ENCODE results near the gene FAM3B. TPM values are rescaled to one million over a fixed set of nuclear protein-coding genes. Genes with fewer than 3 reads are reported as not detected.

FAM3B gene
- total and polyA plus RNA-seq, 7 donors = 0.10 to 0.26 (median 0.19) TPM; not detected in 3

- Histone ChIP-seq H3K9me3 (no peaks in the 10 kb centered on the region), H3K36me3 (ENCODE audit: insufficient read depth in 1 of 2, low read depth in 1 of 2) (peaks cover 2 to 7% of the 10 kb centered on the region in 2 donors), H3K27ac (no peak overlapping the region), H3K4me1 (no peaks in the 10 kb centered on the region), H3K27me3 (ENCODE audit: insufficient read depth in 3 of 3, low read length in 2 of 3) (peaks cover 0 to 17% (median 2%) of the 10 kb centered on the region in 3 donors), H3K4me3 (no peak overlapping the region)
- intact Hi-C loops (cut with DNase I) = no loop called here
- WGBS, 3 donors = 75 to 76% (median 75%) methylated on average over 4 of the region's 4 CpGs
- DNase-seq (no peak), ATAC-seq (no peak)
- no peak for TF ChIP-seq CTCF (IDR thresholded peaks at IDR 0.05)
Measured at GRCh38 chr21:41277846-41278245, 38.8 kb upstream of the FAM3B start.

- TF ChIP-seq CTCF (IDR thresholded peaks at IDR 0.05) = no peak
- intact Hi-C loops (cut with DNase I) = loop anchor here (5.0 to 10.0 kb wide), 2 partner anchors 174 to 497 kb away; no protein-coding TSS in a partner anchor
- peak in 1 of 2 donors; percentile 29 for DNase-seq
Measured at GRCh38 chr21:41280115-41280919, 36.3 kb upstream of the FAM3B start.

GRCh38 chr21:41282412-41282811 is 34.2 kb upstream of the FAM3B start:
- ATAC-seq = no peak
- intact Hi-C loops (cut with DNase I) = loop anchor here (2.0 to 10.0 kb wide), 3 partner anchors 172 to 495 kb away; no protein-coding TSS in a partner anchor

More at GRCh38 chr21:41280115-41280919, 36.3 kb upstream of the FAM3B start:
- Histone ChIP-seq H3K27me3 (ENCODE audit: insufficient read depth in 3 of 3, low read length in 2 of 3) (peaks cover 0 to 18% (median 2%) of the 10 kb centered on the region in 3 donors), H3K4me3 (no peak overlapping the region), H3K36me3 (ENCODE audit: insufficient read depth in 1 of 2, low read depth in 1 of 2) (peaks cover 2 to 5% of the 10 kb centered on the region in 2 donors), H3K4me1 (no peaks in the 10 kb centered on the region), H3K27ac (no peak overlapping the region), H3K9me3 (no peaks in the 10 kb centered on the region)
- peak in 3 of 4 donors; percentile 30 to 81 (median 51) for ATAC-seq
- WGBS, 3 donors = 35 to 38% (median 38%) methylated on average over 18 of the region's 18 CpGs

GRCh38 chr21:41283211-41283818 is 33.3 kb upstream of the FAM3B start:
- H3K27me3 ChIP-seq (ENCODE audit: insufficient read depth in 3 of 3, low read length in 2 of 3) = peaks cover 0 to 18% (median 2%) of the 10 kb centered on the region in 3 donors
- H3K27ac ChIP-seq = no peak overlapping the region
- no peaks in the 10 kb centered on the region for H3K36me3 ChIP-seq (ENCODE audit: insufficient read depth in 1 of 2, low read depth in 1 of 2)
- 17 to 19% (median 18%) methylated on average over 8 of the region's 8 CpGs for WGBS, 3 donors
- DNase-seq = no peak
- no peaks in the 10 kb centered on the region for H3K4me1 ChIP-seq
- ATAC-seq = peak in 3 of 4 donors; percentile 72 to 83 (median 74)
- TF ChIP-seq CTCF (IDR thresholded peaks at IDR 0.05) = peak; percentile 64
- intact Hi-C loops (cut with DNase I) = loop anchor here (2.0 to 10.0 kb wide), 3 partner anchors 171 to 494 kb away; no protein-coding TSS in a partner anchor
- no peak overlapping the region for H3K4me3 ChIP-seq
- H3K9me3 ChIP-seq = no peaks in the 10 kb centered on the region

More at GRCh38 chr21:41282412-41282811, 34.2 kb upstream of the FAM3B start:
- no peak for DNase-seq
- no peaks in the 10 kb centered on the region for H3K4me1 ChIP-seq
- no peak for TF ChIP-seq CTCF (IDR thresholded peaks at IDR 0.05)
- H3K36me3 ChIP-seq (ENCODE audit: insufficient read depth in 1 of 2, low read depth in 1 of 2) = no peaks in the 10 kb centered on the region
- no peaks in the 10 kb centered on the region for H3K9me3 ChIP-seq
- H3K27ac ChIP-seq = no peak overlapping the region
- 60 to 72% (median 62%) methylated on average over 3 of the region's 3 CpGs for WGBS, 3 donors
- H3K27me3 ChIP-seq (ENCODE audit: insufficient read depth in 3 of 3, low read length in 2 of 3) = peaks cover 0 to 18% (median 2%) of the 10 kb centered on the region in 3 donors
- H3K4me3 ChIP-seq = no peak overlapping the region

Measured in psoas muscle (tissue), 8 donors.